Putamen (tissue), 1 donor: ENCODE data around the gene LRP2BP.
"Not testable (repeated sequence)": the region's sequence is repeated elsewhere in the genome, so short reads cannot be mapped to it uniquely, and the experiment has no call there.

ENCODE experiments used
- DNase-seq: peaks from one replicate; pipeline ENCODE4 v3.0.0-alpha.2; 2016; ENCODE audit warnings: low spot score

The LRP2BP gene

DNA sequence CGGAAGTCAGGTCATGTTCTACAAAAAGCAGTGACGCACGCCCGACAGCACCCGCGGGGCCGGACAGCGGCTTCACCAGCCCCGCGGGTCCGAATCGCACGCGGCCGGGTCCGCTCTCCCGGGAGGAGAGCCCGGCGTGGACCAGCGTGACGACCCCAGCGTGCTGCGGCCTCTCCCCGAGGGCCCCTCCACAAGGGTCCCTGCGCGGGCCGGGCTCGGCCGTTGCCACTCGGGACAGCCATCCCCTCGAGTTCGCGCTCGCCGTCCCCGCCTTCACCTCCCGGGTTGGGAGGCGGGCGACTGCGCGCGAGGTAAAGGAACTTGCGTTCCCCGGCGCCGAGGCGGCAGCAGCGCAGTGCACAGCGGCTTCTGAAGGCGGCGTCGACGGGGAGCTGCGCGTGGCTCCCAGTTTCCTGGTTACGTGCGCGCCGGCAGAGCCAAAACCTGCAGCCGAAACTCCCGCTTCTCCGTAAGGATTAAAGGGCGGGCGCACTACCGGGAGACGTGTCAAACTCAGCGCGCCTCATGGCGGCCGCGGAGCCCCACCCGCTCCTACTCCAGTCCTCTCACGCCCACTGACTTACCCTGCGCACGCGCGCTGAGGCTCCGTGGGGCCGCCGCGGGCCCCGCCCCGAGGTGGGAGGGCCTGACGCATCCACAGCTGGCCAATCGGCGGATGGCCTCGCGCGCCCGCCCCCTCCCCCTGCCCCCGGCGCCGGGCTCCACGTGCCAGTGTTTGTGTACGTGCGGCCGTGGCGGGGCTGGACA is 416 bp upstream of the LRP2BP start:
- peak; percentile 98 for DNase-seq

DNA sequence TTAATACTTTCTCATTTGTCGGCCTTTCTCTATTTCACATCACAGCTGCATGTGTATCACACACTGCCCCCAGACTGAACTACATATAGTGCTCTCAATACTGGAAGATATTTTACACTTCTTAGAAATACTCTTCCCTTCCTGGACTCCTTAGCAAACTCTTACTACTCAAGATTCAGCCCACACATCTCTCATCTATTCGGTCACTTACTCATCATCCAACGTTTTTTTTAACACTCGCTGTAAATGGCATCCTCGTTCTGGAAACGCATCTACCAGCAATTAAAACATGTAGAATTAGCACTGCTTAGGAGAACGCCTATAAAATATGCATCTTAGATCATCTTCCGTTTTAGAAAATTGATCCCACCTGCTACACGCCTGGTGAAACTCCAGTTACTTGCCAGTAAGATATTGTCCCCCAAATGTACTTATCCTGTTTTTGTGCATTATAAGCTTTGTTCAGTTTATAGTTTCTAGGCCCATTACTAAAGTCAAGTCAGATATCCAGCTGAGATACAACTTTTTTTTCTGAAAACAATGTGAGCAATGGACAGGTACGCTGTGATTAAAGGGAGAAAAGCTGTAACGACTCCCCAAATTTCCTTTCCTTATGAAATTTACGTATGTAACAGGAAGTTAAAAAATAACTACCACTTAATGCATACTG is 1.0 kb downstream of the LRP2BP start:
- no peak for DNase-seq

DNA sequence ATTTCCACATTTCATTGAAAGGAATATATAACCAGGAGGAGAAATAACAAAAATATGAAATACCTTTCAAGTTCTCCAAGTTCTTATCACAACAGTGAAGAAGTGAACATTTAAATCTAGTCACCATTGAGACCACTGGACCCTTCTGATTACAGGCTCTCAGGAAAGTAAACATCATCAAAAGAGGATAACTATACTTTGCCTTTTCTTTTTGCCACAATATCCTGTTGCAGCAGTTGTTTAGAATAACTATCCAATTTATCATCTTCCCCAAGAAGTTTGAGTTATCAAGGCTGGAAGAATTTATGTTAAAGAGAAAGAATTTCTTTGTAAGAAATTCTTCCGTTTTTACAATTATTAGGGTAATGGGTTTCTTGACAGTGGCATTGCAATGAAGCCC is 3.6 kb downstream of the LRP2BP start:
- DNase-seq, result no peak

DNA sequence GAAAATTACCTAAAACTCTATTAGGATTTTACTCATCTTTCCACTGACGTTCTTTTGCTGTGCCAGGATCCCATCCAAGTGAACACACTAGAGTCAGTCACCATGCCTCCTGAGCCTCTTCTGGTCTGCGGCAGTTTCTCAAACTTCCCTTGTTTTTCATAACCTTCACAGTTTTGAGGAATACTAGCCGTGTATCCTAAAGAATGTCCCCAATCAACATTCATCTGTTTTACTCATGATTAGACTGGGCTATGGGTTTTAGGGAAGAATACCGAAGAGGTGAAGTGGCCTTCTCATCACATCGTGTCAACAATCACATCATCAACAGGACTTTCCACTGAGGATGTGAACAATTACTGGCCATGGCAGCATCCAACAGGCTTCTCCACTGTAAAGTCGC is 4.8 kb downstream of the LRP2BP start:
- DNase-seq, result no peak

DNA sequence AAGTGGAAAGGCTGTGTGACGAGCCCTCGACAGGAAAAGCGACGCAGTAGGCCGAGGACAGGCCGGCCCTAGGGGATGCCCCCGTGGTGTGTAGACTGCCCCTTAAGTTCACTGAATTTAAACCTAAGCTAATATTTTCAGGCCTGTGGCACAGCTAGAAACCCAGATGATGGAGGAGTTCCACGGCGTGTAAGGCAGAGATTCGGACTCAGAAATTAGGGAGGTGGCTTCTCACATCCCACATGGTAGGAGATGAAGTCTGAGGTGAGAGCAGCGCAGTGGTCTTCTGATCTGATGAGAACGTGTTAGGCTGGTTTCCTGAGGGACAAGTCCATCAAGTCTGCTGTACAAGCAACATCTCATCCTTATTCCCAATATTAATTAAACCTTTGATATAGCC is 7.8 kb downstream of the LRP2BP start:
- no peak for DNase-seq

DNA sequence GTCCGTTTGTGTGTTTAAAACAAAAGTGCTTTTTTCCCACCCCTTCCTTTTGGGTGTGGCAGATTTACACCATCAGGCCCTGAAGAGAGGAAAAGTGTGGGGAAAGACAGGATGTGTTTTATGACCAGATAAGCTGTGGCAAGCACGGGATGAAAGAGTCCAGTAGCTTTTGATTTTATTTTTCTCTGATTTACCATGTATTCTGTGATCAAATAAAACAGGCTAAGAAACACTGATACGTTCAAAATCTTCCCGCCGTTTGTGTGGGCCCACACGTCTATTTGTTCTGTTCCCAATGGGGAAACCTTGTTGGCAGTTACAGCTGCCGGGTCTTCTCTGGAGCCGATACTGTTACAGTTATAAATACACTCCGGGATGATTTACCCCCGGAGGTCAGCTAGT is 10.8 kb downstream of the LRP2BP start:
- DNase-seq, result no peak

DNA sequence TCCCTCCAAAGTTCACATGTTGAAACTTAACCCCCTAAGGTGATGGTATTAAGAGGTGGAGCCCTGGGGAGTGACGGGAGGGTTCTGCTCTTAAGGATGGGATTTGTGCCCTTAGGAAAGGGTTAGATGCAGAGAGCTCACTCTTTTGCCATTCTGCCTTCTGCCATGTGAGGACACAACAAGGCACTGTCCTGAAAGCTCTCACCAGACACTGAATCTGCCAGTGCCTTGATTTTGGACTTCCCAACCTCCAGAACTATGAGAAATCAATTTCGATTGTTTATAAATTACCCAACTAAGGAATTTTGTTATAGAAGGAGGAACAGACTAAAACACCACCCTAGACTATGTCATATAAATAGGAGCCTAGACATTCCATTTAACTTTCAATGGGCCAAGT is 11.7 kb downstream of the LRP2BP start:
- DNase-seq, result no peak

DNA sequence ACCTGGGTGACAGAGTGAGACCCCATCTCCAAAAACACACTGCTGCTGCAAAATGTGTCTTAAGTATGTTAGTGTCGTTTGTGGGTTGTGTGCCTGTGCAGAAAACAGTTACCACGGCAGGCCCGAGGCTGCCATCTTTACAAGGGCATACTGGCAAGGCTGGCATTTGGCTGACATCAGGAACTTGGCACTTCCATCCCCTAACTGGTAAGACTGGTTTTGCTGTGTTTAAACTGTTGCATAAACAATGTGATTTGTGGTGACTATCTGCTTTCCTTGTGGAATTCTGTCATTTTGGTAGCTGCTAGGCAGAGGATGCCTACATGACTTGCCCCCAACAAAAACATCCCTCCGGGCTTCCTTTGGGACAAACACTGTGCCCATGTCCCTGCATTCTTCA is 12.3 kb downstream of the LRP2BP start:
- DNase-seq, result no peak

DNA sequence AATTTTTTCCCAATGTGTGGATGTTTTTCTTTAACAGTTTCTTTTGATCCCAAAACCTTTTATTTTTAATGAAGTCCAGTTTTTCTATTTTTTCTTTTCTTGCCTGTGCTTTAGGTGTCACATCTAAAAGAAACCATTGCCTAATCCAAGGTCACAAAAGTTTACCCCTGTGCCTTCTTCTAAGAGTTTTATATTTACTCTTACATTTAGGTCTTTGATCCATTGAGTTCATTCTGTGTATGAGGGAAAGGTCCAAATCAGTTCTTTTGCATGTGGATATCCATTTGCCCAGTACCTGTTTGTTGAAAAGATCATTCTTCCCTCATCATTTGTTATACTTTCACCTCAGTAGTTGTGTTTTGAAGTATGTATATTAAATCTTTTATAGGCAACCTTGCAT is 13.0 kb downstream of the LRP2BP start:
- DNase-seq, result no peak

DNA sequence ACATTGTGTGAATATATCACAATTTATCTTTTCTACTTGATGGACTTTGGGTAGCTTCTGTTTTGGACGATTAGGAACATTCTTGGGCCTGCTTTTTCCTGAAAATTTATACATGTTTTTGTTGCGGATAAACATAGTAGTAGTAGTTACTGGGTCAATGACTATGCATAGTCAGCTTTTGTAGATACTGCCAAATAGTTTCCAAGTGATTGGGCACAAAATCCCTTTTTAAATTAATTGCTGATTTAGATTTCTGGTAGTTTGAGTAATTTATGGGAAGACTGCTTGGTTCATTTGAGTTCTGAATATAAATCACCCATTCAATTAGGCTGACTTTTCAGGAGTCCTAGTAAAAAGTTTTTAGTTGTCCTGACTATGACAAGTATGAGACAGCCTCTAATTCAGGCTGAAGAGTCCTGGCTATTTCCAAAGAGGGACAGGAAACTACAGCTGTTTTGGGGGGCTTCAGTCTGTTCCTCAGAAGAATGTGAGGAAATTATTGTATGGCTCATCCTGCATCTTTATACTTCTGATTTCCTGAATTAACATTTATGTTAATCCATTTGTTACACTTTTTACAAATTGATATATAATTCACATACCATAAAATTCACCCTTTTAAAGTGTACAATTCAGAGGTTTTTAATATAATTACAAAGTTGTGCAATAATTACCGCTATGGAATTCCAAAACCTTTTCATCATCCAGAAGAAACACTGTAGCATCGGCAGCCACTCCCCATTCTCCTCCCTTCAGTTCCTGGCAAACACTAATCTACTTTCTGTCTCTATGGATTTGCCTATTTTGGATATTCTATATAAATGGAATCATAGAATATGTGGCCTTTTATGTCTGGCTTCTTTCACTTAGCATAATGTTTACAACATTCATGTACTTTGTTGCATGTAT is 14.2 kb downstream of the LRP2BP start:
- DNase-seq, result no peak

DNA sequence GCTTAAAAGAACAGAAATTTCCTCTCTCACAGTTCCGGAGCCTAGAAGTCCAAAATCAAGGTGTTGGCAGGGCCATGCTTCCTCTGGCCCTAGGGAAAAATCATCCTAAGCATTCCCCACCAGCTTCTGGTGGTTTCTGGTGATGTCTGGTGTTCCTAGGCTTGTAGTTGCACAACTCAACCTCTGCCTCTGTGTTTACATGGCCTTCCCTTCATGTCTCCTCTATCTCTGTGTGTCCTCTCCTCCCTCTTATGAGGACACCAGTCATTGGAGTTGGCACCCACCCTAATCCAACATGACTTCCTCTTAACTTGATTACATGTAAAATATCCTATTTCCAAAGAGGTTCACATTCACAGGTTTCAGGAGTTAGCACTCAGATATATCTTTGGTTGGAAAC is 15.4 kb downstream of the LRP2BP start:
- DNase-seq, result no peak

DNA sequence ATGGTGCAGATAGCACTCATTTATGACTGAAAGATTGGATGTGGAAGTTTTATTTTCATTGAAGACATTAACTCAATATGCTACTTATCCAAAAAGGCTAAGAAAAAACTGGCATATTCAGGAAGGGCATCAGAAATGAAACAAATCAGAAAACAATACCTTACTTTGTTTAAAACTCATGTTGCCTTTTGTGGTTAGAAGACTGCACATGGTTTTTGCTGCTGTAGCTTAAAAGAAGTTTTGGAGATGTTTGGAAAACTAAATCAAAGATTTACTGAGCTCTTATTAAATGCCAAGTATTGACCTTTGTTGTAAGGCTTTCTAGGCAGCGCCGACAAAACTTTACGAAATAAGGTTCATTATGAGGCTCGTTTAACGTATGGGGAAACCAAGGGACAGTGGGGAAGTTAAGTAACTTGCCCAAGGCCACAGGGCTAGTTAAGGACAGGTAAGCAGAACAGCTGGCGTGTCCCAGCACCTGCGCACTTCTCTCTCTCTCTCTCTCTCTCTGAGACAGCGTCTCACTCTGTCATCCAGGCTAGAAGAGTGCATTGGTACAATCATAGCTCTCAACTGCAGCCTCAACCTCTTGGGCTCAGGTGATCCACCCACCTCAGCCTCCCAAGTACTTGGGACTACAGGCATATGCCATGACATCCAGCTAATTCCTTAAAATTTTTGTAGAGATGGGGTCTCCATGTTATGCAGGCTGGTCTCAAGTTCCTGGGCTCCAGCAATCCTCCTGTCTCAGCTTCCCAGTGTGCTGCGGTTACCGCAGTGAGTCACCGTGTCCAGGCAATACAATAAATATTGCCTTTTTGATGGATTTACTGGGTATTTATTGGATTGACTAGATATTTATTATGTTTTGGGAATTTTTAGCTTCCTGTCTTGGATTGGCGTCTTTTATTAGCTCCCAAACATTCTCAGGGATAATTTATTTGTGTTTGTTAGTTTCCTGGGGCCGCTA is 16.1 kb downstream of the LRP2BP start:
- no peak for DNase-seq

DNA sequence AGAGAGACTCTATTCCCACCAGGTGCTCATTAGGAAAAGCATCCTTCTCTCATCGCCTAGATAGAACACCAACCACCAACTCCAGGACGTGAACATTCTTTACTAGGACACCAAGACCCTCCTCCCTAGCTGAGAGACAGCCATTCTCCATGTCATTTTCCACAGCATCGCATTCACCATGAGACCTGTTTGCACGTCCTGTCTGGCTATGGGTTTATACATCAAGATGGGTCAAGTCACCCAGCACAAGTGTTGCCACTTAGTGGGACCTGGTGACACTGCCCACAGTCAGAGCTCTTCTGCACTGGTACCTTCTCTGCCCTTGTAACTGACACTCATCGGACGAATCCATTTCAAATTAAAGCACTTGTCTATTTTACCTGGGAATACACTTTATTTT is 17.5 kb downstream of the LRP2BP start:
- DNase-seq, result no peak

DNA sequence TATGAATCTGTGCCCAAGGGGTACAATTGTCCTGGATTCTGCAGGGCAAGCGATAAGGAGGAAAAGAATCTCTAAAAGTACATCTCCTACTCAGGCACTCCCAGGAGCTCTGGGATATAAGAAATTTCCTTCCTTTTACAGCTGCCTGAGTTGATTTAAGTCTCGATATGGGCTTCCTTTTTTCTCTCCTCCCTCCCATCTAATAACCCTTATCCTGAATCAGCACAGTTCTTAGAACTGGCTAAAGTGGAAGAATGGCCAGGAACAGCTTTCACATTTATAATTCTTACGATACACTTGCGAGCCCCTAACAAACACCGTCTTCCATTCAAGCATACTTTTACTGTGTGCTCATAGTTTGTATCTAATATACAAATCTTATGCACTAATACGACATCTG is 21.2 kb downstream of the LRP2BP start:
- DNase-seq, result no peak

DNA sequence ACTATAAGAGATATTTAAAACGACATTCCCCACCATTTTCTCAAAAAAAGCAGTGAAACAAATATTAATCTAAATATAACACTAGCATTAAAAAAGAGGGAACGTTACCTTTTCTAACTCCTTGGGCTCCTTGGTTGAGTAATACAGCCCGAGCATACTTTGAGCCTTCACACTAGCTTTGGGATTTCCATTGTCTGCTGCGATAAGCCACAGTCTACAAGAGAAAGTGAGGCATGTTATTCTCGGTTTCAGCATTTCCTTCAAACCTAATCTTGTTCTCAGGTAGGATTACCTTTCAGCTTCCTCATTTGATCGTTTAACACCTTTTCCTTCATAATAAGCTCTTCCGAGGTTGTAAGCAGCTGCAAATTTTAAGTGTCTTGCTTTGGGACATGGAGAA is 21.7 kb downstream of the LRP2BP start:
- DNase-seq, result no peak

DNA sequence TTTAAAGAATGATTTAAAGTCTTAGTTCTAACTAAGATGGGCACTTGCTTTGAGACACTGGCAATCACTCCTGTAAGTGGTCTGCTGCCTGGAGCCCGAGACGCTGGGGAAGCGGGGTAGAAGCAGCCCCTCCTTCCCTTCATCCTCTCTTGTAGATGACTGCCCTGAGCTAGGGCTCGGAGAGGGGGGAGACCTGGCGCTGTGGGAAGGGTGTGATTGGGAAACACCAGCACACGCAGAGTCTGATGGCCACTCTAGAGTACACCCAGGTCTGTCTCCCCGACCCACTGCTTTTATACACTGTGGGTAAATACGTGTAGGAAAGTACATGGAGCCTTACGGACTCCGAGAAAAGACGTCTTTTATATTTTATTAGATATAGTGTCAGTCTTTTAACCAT is 24.0 kb downstream of the LRP2BP start:
- no peak for DNase-seq

DNA sequence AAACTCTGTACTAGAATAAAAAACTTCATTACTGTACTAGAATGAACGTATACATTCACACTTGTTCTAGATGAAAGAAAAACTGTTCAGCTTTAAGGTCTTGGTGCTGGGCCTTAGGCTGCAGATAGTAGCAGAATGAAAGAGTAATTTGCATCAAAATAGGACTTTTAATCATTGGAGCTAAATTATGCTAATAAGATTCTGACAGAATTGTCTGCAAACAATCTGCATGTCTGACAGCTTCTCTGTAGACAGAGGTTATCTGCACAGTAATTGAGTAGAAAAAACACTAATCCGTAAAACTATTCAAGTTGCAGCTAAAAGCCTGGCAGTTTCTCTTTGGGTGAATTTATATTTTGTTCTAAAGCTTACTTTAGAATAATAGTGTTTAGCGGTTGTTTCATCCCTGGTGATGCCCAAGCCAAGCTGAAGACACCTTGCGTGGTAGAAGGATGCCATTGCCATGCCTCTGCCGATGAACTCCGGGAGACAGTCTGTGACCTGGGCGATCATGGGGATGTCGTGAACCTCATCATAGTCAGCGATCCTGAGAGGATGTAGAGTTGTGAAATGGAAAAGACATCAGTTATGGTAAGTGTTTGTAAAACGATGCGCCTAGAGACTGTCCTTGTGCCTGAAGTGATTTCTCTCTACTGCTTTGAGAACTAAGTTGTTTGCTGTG is 25.3 kb downstream of the LRP2BP start:
- DNase-seq, result no peak

DNA sequence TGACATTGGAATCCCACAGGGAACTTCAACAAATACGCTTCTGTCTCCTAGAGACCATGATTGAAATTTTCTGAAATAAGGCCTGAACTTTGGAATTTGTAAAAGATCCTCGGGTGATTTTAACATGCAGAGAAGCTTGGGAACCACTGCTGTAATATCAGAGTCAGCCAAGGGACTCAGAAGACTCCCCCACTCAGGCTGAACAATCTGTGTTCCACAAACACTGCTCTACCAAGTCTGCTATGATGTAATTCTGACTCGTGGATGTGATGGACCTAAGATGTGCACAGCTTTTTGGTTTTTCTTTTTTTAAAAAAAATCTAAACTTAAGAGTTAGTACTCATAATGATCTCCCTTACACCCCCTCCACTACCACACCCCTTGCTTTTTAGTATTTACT is 26.0 kb downstream of the LRP2BP start:
- DNase-seq, result no peak

DNA sequence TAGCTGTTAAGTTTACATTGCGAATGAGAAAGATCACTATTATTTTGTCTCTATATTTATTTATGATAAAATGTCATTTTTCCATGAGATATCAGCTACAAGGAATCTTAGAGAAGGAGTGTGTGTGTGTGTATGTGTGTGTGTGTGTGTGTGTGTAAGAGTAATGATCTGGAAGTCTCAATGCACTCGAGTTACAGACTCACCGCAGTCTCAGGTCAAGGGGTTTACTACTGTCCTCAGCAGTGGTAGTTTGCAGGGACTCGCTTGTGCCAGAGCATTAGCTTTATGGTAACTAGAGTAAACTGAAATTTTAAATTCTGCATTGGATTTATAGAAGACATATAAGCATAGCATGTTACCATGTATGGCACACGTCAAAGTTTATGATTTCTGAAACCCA is 30.8 kb downstream of the LRP2BP start:
- DNase-seq, result no peak

DNA sequence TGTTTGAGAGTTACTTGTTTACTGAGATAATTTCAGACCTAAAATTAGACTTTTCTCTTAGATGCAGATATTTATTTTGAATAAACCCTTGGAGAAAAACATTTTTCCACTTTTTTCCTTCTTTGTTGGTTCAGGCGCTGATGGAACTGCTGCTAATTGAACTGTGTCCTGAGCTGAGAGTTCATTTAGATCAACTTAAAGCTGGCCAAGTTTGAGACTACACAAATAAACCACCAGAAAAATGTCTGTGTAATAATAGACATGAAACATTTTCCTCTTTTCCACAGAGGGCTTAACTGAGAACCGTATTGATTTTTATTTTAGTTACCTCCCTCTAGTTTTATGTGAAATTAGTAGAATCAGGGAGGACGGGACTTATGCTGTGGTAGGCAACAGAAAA is 32.5 kb downstream of the LRP2BP start:
- no peak for DNase-seq

DNA sequence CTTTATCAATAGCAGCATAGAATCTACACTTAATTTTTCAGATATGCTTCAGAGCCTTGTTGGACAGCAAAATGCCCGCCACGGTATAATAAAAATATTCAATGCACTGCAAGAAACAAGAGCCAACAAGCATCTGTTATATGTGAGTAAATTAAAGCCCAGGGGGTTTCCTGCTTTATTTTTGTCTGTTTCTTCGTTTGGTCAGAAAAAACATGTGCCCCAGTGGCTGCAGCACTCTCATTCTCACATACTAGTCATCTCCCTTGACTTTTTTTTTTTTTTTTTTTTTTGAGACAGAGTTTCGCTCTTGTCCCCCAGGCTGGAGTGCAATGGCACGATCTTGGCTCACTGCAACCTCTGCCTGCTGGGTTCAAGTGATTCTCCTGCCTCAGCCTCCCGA is 33.2 kb downstream of the LRP2BP start:
- DNase-seq, result not testable (repeated sequence)
